Stimulated activated naive CD4-positive, alpha-beta T cell treated with Interleukin-2 at 50 U/mL for 16 hours (primary cell): ENCODE data around the gene PAIP1.
"Not testable (repeated sequence)": the region's sequence is repeated elsewhere in the genome, so short reads cannot be mapped to it uniquely, and the experiment has no call there.

Experiments
- DNase-seq: peaks from one replicate; lab custom pipeline; 2025; lab: John Stamatoyannopoulos, UW

PAIP1 gene

GRCh38 chr5:43556857-43557542 lies at the start of gene PAIP1:
Gene PAIP1 (minus strand): TSS chr5:43557077. CDS start chr5:43556846, 231 bp downstream.
- DNase-seq: peak; percentile 83

- DNase-seq: no peak
Measured at GRCh38 chr5:43606351-43606750, 49.5 kb upstream of the PAIP1 start.

DNA sequence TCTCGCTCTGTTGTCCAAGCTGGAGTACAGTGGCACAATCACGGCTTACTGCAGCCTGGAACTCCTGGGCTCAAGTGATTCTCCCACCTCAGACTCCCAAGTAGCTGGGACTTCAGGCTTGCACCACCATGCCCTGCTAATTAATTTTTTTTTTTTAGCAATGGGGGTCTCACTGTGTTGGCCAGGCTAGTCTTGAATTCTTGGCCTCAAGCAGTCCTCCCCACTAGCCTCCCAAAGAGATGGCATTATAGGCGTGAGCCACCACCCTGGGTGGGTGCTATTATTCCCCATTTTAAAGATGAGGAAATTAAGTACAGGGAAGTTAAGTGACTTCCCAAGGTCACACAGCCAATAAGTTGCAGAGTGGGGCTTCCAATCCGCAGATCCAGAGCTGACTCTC lies 47.8 kb upstream of the PAIP1 start:
- DNase-seq: no peak

- DNase-seq: peak; percentile 72
Measured at GRCh38 chr5:43603344-43604217, 46.7 kb upstream of the PAIP1 start.

DNA sequence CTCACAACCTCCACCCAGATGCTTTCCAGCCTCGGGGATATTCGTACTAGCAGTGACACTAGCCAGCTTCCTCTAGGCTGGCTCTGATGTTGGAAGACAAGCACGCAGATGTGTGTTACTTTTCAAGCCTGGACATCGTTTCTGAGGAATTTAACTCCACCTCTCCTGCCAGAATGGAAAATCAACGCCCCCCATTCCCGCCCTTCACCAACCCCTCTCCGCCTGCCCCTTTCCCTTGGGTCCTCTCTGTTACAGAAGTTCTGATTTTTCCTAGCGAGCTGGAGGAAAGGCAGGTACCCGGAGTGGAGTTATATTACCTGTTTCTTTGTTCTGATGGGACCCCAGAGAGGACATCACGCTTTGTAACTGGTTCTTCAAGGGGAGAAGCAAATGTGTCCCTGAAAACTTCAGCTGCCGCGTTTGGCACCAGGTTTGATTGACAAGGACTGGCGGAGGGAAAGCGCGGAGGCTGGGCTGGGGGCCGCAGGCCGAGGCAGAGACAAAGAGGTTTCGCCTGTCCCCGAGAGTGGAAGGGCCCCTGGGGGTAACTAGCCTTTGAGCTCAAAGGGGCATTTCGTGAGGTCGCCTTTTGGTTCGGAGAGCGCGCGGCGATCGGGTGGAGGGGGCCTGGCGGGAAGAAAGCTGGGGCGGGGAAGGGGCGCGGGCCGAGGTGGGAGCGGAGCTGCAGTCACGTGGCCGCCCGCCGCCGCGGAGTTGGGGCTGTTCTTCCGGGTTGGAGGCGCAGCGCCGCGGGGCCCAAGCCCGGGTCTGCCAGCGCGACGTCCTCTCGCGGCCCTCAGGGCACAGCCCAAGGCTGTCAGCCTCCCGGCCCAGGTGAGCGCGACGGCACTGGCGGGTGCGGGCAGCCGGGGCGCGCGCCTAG lies 45.8 kb upstream of the PAIP1 start, which contains the start of gene NNT:
Gene NNT, plus strand, starts transcription at position 720 of the 883 bp plus-strand sequence. CDS start 6,016 bp downstream, outside the sequence.
- peak; percentile 72 for DNase-seq

DNA sequence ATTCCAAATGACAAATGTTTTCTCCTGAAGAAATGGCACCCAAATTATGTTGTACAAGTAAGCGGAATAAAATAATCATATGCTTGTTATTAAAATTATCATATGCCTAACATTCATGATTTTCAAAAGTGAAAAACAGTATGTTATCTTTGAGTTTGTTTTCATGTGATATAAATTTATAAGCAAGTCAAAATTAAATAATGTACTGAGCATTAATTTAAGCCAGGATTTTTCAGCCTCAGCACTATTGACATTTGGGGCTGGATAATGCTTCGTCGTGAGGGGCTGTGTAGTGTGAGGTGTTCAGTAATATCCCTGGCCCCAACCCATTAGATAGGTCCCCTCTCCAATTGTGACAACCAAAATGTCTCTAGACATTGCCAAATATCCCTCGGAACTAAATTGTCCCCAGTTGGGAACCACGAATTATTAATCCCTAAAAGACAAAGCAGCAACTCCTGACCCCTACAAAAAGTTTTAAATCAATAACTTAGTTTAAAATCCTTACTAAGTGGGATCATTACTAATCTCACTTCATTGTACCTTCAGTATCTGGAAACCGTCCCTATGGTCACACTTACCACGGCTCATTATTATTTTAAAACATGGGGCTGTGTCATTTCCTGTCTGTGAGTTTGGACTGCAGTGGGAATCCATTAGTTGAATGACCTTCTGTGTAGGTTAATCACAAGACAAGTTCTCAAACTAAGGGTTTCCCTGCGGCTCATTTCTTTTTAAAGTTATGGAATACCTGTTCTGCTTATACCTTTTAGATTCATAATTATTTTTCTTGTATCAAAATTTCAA lies 44.8 kb upstream of the PAIP1 start:
- DNase-seq: no peak

DNA sequence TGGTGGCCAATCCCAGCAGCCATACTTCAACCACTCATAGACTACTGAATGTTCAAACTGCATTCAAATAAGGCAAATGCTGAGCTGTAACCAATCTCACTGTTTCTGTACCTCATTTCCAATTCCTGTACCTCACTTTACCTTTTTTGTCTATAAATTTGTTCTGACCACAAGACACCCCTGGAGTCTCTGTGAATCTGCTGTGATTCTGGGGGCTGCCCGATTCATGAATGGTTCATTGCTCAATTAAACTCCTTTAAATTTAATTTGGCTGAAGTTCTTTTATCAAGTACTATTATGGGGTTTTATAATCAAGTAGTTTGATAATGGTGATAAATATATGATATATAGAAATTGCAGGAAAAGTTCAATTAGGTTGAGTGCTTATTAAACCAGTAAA lies 42.0 kb upstream of the PAIP1 start:
- not testable (repeated sequence) for DNase-seq

GRCh38 chr5:43592363-43592762 lies 35.5 kb upstream of the PAIP1 start:
- no peak for DNase-seq

GRCh38 chr5:43590700-43591099 lies 33.8 kb upstream of the PAIP1 start:
- no peak for DNase-seq

DNA sequence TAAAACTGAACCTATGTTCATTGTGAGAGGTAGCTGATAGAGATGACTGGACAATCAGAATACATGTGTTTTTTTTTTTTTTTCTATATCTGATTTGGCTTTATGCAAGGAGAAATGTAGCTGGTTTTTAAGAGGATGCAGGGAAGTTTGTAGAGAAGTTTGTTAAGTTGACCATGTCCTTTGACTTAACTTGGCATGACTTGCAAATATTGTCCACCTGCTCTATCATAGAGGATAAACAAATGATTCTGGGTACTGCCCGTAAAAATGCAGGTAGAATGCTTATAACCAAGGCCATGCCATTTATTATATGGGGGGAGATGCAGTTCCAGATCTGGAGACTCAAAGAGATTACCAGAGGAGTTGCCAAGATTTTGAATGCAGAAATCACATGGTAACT lies 32.4 kb upstream of the PAIP1 start:
- no peak for DNase-seq

DNA sequence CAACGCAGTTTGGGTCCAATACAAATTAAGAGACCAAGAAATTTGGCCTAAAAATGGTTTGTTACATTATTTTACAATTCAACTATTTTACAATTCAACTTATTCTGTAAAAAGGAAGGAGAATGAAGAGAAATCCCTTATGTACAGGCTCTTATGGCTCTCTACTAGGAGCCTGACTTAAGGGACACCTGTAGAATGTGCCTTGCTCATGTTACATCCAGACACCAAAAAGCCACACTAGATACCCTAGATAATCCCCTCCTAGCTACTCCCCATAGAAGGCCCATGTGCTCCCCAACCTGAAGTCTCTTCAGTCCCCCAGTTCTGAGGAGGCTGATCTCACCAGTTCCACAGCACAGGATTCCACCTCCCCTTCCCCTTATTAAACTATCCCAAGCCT lies 32.0 kb upstream of the PAIP1 start:
- no peak for DNase-seq

DNA sequence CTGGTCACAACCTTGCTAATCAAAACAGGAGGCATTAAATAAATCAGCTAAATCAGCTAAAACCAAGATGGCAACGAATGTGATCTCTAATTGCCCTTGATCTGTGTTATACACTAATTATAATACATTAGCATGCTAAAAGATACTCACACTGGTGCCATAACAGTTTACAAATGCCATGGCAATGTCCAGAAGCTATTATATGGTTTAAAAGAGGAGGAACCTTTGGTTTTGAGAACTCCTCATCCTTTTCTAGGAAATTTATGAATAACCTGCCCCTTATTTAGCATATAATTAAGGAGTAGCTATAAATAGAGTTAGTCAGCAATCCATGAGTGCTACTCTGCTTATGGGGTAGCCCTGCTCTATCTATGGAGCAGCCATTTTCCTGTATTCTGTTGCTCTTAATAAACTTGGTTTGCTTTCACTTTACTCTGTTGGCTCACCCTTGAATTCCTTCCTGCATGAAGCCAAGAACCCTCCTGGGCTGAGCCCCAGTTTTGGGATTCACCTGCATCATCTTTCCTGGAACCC lies 27.4 kb upstream of the PAIP1 start:
- DNase-seq: no peak

DNA sequence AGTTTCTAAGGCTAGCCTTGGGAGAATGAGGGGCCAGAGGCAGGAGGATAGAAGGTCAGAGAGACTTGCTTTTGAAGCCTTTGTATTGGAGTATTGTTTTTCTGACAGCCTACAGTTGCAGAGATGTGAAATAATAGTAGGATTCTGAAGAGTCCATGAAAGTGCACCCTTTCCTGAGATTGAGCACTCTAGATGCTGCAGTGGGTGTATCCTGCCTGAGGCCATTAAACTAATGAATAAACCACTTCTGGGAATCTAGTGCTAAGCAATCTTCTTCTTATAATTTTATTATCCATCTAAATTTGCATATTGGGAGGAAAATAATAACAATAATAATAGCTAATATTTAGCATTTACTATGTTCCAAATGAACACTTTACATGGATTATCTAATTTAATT lies 26.8 kb upstream of the PAIP1 start:
- DNase-seq: no peak

- no peak for DNase-seq
Measured at GRCh38 chr5:43582082-43583005, 25.5 kb upstream of the PAIP1 start.

GRCh38 chr5:43581398-43581797 lies 24.5 kb upstream of the PAIP1 start:
- DNase-seq: no peak

DNA sequence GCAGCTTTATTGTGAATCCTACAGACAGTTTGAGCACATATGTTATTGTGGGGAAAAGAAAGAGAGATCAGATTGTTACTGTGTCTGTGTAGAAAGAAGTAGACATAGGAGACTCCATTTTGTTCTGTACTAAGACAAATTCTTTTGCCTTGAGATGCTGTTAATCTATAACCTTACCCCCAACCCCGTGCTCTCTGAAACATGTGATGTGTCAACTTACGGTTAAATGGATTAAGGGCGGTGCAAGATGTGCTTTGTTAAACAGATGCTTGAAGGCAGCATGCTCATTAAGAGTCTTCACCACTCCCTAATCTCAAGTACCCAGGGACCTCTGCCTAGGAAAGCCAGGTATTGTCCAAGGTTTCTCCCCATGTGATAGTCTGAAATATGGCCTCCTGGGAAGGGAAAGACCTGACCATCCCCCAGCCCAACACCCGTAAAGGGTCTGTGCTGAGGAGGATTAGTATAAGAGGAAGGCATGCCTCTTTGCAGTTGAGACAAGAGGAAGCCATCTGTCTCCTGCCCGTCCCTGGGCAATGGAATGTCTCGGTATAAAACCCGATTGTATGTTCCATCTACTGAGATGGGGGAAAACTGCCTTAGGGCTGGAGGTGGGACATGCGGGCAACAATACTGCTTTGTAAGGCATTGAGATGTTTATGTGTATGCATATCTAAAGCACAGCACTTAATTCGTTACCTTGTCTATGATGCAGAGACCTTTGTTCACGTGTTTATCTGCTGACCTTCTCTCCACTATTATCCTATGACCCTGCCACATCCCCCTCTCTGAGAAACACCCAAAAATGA lies 23.7 kb upstream of the PAIP1 start:
- not testable (repeated sequence) for DNase-seq

GRCh38 chr5:43573058-43573457 lies 16.2 kb upstream of the PAIP1 start:
- no peak for DNase-seq

- DNase-seq: no peak
Measured at GRCh38 chr5:43572357-43572756, 15.5 kb upstream of the PAIP1 start.

DNA sequence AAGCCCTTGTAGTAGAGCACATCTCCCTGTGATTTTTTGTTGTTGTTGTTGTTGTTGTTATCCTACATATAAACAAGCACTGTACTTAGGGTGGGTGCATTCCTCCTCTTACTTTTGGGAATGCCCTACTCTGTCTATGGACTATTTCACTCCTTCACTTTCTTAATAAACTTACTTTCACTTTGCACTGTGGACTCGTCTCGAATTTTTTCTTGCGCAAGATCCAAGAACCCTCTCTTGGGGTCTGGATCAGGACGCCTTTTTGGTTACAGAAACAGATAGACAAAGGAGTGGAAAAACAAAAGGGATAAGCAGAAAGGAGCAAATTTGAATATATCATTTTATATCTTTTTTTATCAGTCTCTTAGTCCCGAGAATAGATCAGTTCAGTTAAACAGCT lies 14.4 kb upstream of the PAIP1 start:
- DNase-seq: no peak
